Left ventricle myocardium inferior (tissue), 1 donor: ENCODE data around the gene EIF2A. TPM values are rescaled to one million over a fixed set of nuclear protein-coding genes. Genes with fewer than 3 reads are reported as not detected.

Source experiments
- DNase-seq: peaks from one replicate; pipeline ENCODE4 v3.0.0-alpha.2; 2020
- H3K27ac ChIP-seq: fragments of 200-600 bp; replicated peaks from 2 replicates; pipeline ENCODE4 v1.8.0; 2021
- H3K27me3 ChIP-seq: fragments of 200-600 bp; 2 replicates; pipeline ENCODE4 v1.8.0; 2021; ENCODE audit warnings: low read depth
- H3K36me3 ChIP-seq: fragments of 200-600 bp; 2 replicates; pipeline ENCODE4 v1.8.0; 2021
- H3K4me1 ChIP-seq: fragments of 200-600 bp; 2 replicates; pipeline ENCODE4 v1.8.0; 2021
- H3K4me3 ChIP-seq: fragments of 200-600 bp; 2 replicates; pipeline ENCODE4 v1.8.0; 2021; ENCODE audit warnings: mild to moderate bottlenecking, moderate library complexity
- H3K9me3 ChIP-seq: fragments of 200-600 bp; replicated peaks from 2 replicates; pipeline ENCODE4 v1.8.0; 2021
- CTCF ChIP-seq: fragments of 200-600 bp; IDR thresholded peaks from 2 replicates; pipeline ENCODE4 v1.8.0; 2021; ENCODE audit warnings: antibody characterized with exemption, mild to moderate bottlenecking, borderline replicate concordance
- intact Hi-C: fragments of 100-400 bp; cut with micrococcal nuclease; formaldehyde crosslinking; loops from one replicate; pipeline ENCODE4 v1.11.0; 2022
- total RNA-seq: library from RNA; stranded (reverse); fragmentation: NEBNext Ultra II Directional; extraction: Animal tissue kit (Norgen Biotek cat#: 25700); gene quantifications from one replicate; pipeline ENCODE4 v1.2.1, GENCODE V29; 2021
- donor health status: DM: no; HTN: yes; CAD: no; lungs with severe emphysema.

The EIF2A gene
- total RNA-seq, 1 donor from 2014 or later, result 71.6 TPM

DNA sequence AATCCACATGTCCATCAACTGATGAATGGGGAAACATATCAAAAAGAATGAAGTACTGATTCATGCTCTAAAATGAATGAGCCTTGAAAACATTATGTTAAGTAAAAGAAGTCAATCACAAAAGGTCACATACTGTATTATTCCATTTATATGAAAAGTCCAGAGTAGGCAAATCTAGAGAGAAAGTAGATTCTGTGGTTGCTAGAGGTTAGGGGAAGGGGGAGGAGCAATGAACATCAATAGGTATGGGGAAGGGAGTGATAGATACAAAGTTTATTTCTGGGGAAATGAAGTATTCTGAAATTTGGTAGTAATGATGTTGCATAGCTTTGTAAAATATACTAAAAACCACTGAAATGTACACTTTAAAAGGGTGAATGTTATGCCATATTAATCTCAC, 14.8 kb upstream of the EIF2A start:
- Histone ChIP-seq H3K36me3 (no peaks in the 10 kb centered on the region), H3K27me3 (no peaks in the 10 kb centered on the region), H3K9me3 (no peaks in the 10 kb centered on the region), H3K4me3 (no peak overlapping the region), H3K4me1 (no peaks in the 10 kb centered on the region), H3K27ac (no peak overlapping the region)
- intact Hi-C loops, result no loop called here
- no peak for DNase-seq
- TF ChIP-seq CTCF, result no peak

DNA sequence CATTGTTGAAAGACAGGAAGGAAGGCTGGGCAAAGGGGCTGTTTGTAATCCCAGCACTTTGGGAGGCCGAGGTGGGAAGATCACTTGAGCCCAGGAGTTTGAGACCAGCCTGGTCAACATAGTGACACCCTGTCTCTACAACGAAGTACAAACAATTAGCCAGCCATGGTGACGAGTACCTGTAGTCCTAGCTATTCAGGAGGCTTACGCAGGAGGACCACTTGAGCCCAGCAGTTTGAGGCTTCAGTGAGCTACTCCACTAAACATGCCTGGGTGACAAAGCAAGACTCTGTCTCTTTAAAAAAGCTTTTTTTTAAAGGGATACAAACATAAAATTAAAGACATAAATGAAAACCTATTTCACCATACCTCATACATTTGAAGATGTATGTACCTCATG, 11.4 kb upstream of the EIF2A start:
- Histone ChIP-seq H3K27ac (no peak overlapping the region), H3K36me3 (no peaks in the 10 kb centered on the region), H3K4me3 (no peak overlapping the region), H3K9me3 (no peaks in the 10 kb centered on the region), H3K4me1 (no peaks in the 10 kb centered on the region), H3K27me3 (no peaks in the 10 kb centered on the region)
- no peak for TF ChIP-seq CTCF
- DNase-seq, result no peak
- intact Hi-C loops, result no loop called here

- no peak for TF ChIP-seq CTCF
- no peaks in the 10 kb centered on the region for H3K9me3 ChIP-seq
- H3K27me3 ChIP-seq, result no peaks in the 10 kb centered on the region
- H3K27ac ChIP-seq, result no peak overlapping the region
- peaks cover 23% of the 10 kb centered on the region for H3K36me3 ChIP-seq
- H3K4me1 ChIP-seq, result peaks cover 10% of the 10 kb centered on the region
- no peak for DNase-seq
- no peak overlapping the region for H3K4me3 ChIP-seq
- intact Hi-C loops, result no loop called here
These were observed 8.0 kb upstream of the EIF2A start for GRCh38 chr3:150538324-150539208.

DNA sequence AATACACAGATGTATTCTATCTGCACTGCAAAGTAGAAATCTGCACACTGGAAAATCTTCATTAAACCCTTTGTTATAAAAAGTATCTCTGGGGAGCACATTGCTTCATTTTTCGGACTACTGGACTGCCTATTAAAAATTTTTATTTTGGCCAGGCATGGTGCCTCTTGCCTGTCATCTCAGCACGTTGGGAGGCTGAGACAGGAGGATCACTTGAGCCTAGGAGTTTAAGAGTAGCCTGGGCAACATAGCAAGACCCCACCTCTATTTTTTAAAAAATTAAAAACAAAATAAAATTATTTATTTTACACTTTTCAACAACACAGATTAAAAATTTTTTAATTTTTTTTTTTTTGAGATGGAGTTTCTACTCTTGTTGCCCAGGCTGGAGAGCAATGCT, 6.3 kb upstream of the EIF2A start:
- Histone ChIP-seq H3K27me3 (no peaks in the 10 kb centered on the region), H3K9me3 (no peaks in the 10 kb centered on the region), H3K27ac (no peak overlapping the region), H3K36me3 (peaks cover 32% of the 10 kb centered on the region), H3K4me3 (no peak overlapping the region), H3K4me1 (peaks cover 27% of the 10 kb centered on the region)
- no peak for DNase-seq
- intact Hi-C loops, result loop anchor here (10.0 kb wide), 1 partner anchor 65 kb away; the partner anchor contains the start of gene SELENOT
- TF ChIP-seq CTCF, result no peak

GRCh38 chr3:150540991-150541390, 5.6 kb upstream of the EIF2A start:
- no peak for TF ChIP-seq CTCF
- Histone ChIP-seq H3K9me3 (no peaks in the 10 kb centered on the region), H3K4me3 (no peak overlapping the region), H3K36me3 (peaks cover 32% of the 10 kb centered on the region), H3K27ac (no peak overlapping the region), H3K27me3 (no peaks in the 10 kb centered on the region), H3K4me1 (peaks cover 34% of the 10 kb centered on the region)
- intact Hi-C loops, result loop anchor here (10.0 kb wide), 1 partner anchor 64 kb away; the partner anchor contains the start of gene SELENOT
- DNase-seq, result no peak
